HG02678 (cell line): ENCODE data around the gene CLDN3.

Experiments
- ATAC-seq: cut with Tn5 transposase; IDR thresholded peaks from one replicate; pipeline ENCODE4 v1.9.1; 2021; ENCODE audit warnings: mild to moderate bottlenecking, moderate library complexity; ENCODE audit not compliant: unreplicated experiment

Gene CLDN3

DNA sequence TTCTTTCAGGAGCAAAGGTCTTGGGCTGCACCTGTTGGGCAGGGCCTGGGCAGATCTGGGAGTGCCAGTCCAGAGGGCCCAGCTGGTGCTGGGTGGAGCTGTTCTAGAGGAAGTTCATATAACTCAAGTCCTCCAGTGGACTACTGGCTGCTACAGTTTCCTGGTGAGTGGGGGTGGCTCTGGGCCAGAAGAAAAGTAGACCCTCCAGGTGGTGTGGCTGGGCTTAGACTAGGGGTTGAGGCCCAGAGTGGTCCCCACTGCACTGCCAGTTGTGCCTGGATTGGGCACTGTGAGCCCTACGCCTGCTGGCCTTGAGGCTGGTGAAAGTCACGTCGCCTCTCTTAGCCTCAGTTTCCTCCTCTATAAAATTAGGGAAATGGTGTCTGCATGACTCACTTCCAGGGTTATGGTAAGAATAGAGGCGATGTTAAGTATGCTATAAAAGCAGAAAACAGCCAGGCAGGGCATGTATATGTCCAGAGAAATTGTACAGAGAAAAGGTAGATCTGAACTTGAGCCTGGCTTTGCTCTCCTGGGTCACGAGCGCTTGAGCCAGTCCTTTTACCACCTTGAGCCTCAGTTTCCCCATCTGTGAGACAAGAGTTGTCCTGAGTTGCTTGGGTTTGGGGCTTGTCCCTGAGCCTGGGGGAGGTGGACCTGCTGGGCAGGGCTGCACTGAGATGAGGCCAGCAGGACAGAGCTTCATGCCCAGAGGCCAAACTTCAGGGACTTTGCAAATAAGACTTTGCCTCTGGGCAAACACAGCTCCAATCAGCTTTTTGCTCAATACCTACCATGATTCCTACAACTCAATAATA is 3.8 kb upstream of the CLDN3 start:
- no peak for ATAC-seq

DNA sequence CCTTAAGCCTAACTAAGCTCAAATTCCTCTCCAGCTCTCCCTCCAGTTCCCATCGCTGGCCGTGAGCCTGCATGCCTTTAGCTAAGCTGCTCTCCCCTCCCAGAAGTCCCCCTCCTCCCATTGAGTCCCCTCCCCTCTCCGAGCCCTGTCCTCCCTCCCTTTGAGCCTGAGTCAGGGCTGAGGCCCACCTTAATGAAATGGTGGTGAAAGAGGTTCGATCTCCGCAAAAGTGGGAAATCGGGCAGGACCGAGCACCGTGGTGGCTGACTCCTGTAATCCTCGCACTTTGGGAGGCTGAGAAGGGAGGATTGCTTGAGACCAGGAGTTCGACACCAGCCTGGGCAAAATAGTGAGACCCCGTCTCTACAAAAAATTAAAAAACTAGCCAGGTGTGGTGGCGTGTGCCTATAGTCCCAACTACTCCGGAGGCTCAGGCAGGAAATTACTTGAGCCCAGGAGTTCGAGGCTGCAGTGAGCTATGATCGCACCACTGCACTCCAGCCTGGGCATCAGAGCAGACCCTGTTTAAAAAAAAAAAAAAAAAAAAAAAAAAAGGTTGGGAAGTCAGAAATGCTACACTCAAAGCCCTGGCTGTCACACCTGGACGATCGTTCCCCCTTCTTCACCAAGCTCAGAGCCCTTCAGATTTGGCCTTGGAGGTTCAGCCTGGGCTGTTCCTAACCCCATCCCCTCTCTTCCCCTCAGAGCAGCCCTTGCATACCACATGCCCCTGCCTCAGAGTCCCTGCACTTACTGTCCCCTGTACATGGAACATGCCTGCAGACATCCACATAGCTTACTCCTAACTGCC is 995 bp upstream of the CLDN3 start:
- no peak for ATAC-seq

DNA sequence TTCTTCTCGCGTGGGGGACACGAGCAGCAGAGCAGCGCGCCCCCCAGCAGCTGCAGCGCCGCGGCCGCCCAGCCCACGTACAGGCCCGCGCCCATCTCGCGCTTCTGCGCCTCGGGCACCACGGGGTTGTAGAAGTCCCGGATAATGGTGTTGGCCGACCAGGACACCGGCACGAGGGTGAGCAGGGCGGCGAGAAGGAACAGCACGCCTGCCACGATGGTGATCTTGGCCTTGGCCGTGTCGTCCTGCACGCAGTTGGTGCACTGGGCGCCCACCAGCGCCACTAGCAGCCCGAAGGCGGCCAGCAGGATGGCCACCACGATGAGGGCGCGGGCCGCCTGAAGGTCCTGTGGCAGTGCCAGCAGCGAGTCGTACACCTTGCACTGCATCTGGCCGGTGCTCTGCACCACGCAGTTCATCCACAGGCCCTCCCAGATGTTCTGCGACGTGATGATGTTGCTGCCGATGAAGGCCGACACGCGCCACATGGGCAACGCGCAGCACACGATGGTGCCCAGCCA is 529 bp downstream of the CLDN3 start:
- no peak for ATAC-seq

DNA sequence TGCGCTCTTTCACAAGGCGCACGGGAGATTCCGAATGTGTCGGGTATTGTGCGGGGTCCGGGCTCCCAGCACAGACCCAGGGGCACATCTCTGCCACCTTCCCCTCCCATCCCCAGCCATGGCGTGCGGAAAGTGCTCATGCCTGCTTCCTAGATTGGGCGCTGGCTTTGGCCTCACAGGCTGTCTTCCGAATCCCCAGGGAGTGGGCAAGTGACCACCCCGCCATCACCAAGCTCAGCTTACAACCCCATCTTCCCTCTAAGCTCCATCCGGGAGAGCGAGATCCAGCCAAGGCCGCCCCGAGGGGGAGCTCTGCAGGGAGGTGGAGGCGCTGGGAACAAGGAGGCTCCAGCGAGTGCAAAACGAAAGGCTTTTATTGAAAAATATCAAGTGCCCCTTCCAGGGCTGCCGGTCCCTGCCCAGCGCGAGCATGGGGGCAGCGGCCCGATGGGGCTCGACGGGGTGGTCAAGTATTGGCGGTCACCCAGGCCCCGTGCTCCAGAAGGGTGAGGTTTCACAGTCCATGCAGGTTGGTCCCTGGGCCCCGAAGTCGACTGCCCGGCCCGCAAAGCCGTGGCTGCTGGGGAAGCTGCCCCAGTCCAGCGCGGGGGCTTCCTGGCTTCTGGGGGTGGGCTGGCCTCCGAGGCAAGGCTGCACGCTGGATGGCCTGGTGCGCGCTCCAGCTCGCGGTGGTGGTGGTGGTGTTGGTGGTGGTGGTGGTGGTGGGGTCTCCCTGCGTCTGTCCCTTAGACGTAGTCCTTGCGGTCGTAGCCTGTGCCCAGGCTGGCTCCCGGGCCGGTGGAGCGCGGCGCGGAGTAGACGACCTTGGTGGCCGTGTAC is 1.2 kb downstream of the CLDN3 start:
- ATAC-seq, result no peak

DNA sequence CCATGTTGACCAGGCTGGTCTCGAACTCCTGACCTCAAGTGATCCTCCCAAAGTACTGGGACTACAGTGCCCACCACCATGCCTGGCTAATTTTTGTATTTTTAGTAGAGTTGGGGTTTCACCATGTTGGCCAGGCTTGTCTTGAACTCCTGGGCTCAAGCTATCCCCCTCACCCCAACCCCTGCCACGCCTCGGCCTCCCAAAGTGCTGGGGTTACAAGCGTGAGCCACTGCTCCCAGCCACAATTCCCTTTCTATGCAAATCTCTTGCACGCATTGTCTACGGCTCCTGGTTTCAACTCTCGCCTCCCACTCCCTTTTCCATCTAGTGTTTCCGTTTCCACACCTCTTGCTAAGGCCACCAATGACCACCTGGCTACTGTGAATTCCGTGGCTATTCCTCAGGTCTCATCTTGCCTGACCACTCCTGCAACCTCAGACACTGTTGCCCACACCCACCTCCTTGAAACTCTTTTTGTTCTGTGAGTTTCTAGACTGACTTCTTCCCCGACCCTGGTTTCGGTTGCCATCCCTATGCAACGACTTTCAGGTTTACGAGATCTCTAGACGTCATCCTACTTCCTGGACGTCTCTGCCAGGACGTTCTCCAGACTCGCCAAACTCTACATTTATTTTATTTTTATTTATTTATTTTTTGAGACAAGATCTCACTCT is 3.4 kb downstream of the CLDN3 start:
- no peak for ATAC-seq

DNA sequence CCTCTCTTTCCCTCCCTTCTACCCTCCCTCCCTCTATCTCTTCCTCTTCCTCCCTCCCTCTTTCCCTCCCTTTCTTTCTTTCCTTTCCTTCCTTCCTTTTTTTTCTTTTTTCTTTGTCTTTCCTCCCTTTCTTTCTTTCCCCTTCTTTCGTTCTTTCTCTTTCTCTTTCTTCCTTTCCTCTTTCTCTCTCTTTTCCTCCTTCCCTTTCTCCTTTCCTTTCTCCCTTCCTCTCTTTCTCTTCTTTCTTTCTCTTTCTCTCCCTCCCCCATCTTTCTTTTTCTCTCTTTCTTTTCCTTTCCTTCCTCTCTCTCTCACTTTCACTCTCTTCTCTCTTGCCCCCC is 7.4 kb downstream of the CLDN3 start:
- ATAC-seq, result no peak

DNA sequence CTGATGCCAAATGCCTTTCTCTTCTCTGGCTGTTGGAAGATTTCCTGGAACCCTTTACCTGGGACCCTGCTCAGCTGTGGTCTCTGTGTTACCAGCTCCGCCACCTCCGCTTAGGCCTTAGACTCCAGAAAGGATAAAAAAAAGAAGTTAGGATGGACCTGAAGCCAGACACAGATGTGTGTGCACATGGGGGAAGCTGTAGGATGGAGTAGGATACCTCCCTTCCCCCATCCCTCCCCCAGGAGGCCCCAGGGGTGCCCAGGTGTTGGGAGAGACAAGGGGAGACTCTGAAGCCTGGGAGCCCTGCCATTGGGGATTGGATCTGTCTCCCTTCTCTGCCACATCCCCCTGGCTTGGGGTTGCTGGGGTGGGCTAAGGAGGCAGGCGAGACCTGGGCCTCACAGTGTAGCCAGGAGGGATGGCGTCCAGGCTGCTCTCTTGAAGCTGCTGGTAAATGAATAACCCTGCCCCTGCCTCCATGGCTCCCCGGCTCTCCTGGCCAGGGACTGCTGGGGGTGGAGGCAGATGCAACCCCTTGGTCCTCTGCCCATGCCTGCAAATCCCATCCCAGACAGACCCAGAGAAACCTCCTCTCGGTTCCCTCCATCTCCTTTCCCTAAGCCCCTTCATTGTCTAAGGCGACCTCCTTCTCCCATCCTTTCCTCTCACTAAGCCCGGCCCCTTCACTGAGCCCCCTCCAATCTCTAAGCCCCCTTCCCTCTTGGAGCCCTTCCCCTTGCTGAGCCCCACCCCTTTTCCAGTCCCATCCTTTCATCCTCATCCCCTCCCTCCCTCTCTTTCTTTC is 8.0 kb downstream of the CLDN3 start:
- ATAC-seq, result no peak

DNA sequence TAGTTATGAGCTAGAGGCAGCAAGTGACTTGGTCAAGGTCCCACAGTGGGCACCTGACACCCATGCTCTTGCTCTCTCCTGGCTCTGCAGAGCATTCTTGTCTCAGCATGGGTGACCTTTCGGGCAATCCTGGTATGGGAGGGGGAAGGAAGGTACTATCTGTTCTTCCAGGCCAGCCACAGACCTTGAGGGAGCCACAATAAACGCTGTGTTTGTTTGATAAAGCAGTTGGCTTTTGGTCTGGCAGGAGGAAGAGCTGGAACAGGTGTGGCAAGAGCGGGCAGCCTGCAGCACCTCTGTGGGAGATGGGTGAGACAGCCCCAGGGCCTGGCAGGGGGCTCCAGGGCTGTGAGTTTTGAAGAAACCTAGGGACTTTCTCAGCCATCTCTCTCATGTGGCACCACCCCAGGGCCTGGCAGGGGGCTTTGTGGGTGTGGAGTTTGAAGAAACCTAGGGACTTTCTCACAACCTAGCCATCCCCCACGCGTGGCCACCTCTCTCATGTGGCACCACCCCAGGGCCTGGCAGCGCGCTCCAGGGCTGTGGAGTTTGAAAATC is 11.4 kb downstream of the CLDN3 start:
- no peak for ATAC-seq

DNA sequence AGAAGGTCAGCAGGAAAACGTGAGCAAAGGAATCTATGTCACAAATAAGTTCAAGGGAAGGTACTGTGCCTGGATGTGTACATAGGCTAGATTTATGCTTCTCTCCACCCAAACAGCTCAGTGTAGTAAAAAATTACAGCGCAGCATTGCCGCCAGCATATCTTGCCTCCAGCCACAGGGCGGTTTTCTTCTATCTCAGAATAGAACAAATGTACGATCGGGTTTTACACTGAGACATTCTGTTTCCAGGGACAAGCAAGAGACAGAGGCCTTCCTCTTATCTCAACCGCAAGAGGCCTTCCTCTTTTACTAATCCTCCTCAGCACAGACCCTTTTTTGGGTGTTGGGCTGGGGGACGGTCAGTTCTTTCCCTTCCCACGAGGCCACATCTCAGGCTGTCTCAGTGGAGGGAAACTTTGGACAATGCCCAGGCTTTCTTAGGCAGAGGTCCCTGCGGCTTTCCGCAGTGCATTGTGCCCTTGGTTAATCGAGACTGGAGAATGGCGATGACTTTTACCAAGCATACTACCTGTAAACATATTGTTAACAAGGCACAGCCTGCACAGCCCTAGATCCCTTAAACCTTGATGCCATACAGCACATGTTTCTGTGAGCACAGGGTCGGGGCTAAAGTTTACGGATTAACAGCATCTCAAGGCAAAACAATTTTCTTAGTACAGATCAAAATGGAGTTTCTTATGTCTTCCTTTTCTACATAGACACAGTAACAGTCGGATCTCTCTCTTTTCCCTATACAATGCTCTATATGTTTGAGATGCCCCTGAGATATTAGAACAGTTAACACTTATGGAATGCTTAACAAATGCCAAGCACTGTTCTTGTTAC is 19.9 kb downstream of the CLDN3 start:
- ATAC-seq, result no peak

DNA sequence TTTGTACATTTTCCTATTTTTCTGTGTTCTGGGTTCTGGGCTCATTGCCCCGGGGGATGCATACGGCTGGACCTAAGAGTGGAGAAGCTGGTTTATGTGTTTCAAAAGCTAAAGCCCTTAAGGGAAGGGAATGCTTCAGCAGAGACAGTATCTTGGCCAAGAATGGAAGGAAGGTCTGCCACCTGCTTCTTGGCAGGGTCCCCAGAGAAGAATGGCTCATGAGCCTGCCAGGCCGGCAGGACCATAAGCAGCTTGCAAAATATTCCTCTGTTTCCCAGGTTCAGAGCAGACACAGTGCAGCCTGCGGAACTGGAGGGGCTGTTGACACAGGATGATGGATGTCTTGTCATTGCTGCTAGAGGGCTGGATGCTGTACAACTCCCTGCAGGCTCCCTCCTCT is 23.7 kb downstream of the CLDN3 start:
- ATAC-seq, result no peak

DNA sequence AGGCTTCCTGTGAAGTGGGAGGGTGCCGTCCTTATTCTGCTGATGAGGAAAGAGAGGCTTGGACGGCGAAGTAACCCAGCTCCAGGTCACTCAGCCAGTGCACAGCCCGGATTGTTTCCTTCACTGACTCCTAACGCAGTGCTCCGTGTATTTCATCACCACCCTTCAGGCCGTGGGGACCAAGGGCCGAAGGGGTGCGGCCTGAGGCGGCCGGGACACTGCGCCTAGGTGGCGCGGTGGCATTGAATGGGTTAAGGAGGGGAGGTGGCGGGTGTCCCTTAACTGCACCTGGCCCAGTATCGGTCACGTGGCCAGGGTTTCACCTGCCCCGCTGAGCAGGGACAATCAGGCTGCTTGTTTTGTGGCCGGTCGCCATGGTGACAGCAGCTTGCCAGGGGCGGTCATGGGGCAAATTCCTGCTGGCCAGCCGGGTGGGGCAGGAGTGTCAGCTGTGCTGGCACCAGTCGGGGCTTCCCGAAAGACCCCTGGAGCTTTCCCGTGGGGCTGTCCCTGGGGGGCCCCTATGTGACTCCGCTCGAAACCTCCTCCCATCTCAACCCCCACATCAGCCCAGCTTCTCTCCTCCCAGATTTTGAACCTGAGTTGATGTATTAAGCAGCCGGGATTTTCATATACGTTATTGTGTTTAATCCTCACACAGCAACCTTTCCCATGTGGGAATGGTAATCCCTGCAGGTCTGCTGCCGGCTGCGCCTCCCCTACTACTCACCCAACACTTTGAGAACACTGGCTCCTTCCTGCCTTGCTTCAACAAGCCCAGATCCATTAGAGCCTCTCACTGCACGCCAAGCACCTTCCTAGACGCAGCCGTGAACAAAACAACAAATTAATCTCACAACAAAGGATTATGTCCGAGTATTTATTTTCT is 27.1 kb downstream of the CLDN3 start:
- no peak for ATAC-seq

DNA sequence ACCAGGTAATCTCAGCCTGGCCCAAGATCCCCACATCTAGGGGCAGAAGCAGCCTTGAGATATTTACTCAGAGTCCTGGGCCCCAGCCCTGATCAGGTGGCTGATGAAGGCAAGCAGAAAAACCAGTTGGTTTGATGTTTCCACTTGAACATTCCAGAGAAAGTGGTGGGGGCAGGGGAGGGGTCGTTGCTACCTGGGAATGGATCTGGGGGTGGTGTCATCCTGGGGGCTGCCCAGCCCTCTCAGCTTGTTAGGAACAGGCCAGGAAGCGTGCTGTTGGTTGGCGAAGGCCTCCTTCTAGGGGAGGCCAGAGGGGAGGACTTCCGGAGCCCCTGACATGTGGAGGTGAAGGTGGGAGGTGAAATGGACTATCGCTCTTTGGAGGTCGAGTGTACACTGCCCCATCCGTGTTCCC is 27.7 kb downstream of the CLDN3 start:
- ATAC-seq, result no peak

DNA sequence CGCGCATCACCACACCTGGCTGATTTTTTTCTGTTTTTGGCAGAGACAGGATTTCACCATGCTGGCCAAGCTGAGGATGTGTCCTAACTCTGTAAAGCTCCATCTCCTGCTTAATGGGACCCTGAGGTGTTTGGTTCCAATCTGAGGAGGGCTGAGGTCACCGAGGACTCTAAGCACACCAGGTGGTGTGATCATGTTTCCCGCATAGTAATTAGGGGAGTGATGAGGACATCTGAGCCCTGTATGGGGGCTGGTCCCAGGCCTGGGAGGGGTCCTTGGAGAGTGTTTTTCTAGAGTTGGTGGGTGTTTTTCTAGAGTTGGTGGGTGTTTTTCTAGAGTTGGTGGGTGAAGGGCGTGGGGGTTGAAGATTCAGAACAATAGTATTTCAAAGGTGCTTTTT is 28.5 kb downstream of the CLDN3 start:
- no peak for ATAC-seq

DNA sequence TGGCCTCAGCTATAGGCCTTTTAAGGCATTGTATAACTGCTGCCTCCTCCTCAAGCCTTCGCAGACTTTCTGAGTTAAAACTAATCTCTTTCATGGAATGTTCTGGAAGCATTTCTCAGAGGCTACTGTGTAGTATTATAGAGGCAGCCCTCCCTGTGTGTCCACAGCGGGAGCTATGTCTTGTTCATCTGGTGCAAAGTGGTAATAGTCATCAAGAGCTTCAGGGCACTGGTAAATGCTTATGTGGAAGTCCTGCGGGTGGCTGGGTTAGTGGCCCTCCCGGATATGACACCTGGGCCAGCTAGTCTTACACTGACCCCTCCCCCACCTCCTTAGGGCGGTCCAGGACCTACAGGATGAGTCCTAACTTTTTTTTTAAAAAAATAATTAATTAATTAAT is 29.3 kb downstream of the CLDN3 start:
- no peak for ATAC-seq

DNA sequence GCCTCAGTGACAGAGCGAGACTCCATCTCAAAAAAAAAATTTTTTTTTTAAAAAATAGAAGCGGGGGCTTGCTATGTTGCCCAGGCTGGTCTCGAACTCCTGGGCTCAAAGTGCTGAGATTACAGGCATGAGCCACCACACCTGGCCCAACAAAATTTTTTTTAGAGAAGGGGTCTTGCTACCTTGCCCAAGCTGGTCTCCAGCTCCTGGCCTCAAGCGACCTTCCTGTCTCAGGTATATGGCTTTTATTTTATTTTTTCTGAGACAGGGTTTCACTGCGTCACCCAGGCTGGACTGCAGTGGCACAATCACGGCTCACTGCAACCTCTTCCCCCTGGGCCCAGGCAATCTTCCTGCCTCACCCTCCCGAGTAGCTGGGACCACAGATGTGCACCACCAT is 29.9 kb downstream of the CLDN3 start:
- ATAC-seq, result no peak

DNA sequence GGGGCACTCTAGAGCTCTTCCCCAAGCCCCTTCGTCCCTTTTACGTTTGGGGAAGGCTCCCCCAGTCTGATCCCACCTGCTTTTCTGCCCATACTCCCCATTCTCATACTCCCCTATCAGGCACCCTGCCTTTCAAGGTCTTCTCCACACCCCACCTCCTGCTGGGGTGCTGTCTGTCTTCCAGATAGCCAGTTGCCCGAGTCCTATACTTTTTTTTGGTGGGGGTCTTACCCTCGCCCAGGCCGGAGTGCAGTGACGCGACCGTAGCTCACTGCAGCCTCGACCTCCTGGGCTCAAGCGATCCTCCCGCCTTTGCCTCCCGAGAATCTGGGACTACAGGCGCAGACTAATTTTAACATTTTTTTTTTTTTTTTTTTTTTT is 30.7 kb downstream of the CLDN3 start:
- no peak for ATAC-seq

DNA sequence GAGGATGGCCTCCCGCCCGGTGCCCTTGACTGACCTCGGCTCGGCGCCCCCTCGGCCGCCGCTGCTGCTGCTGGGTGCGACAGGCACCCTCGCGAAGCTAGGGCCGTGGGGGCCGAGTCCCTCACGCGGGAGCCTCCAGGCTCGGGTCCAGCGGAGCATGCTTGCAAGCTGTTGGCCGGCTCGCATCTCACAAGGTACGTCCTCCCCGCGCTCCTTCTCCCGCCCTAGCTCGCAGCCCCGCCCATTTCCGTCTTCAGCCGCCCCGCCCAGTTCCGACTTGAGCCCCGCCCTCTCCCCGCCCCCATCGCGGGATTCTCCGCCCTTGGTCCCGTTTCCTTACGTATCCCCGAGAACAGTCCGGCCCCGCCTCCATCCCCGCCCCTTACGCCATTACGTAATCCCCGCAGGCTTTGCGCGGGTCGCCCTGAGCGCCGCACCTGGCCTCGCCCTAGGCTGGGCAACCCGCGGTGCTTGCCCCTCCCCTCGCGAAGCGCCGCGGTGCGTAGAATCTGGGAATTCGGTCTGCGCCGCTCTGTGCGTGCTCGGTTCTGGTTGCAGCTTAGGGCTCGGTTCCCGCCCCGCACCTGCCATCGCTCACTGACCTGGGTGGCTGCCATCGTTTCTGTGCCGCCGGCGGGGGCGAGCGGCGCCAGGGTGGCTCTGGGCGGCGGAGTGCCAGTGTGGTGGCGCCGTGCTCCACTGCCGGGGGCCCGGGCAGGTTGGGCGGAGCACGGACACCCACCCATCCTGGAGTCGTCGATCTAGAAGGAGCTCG is 31.3 kb downstream of the CLDN3 start, which contains the start of gene ABHD11:
Gene ABHD11, minus strand, starts transcription at position 191 of the 775 bp plus-strand sequence. Its CDS starts 32 bp downstream, at position 159.
- ATAC-seq, result peak; percentile 87
